Nephron progenitor cell (in vitro differentiated cells): ENCODE data around the gene KRTAP4-1.
"Not testable (repeated sequence)": the region's sequence is repeated elsewhere in the genome, so short reads cannot be mapped to it uniquely, and the experiment has no call there.

Experiments
- DNase-seq: peaks from one replicate; pipeline ENCODE4 v3.0.0; 2021
- H3K27ac Mint-ChIP-seq: 2 replicates; pipeline ENCODE4 v1.8.0; 2021; ENCODE audit warnings: mild to moderate bottlenecking, moderate library complexity, mixed read lengths
- H3K27me3 Mint-ChIP-seq: 2 replicates; pipeline ENCODE4 v1.8.0; 2021; ENCODE audit warnings: mild to moderate bottlenecking, low read depth, mixed read lengths; ENCODE audit not compliant: poor library complexity
- H3K36me3 Mint-ChIP-seq: 2 replicates; pipeline ENCODE4 v1.8.0; 2021; ENCODE audit warnings: low read depth, mixed read lengths
- H3K4me1 Mint-ChIP-seq: 2 replicates; pipeline ENCODE4 v1.8.0; 2021; ENCODE audit warnings: mixed read lengths
- H3K4me3 Mint-ChIP-seq: 2 replicates; pipeline ENCODE4 v1.8.0; 2021; ENCODE audit warnings: mild to moderate bottlenecking, moderate library complexity, mixed read lengths
- H3K9me3 Mint-ChIP-seq: 2 replicates; pipeline ENCODE4 v1.8.0; 2021; ENCODE audit warnings: mild to moderate bottlenecking, moderate library complexity, mixed read lengths
- CTCF ChIP-seq: fragments of 200-600 bp; sonication (generic); IDR thresholded peaks from 2 replicates; pipeline ENCODE4 v1.5.0; 2021; ENCODE audit warnings: antibody characterized with exemption

KRTAP4-1 gene

DNA sequence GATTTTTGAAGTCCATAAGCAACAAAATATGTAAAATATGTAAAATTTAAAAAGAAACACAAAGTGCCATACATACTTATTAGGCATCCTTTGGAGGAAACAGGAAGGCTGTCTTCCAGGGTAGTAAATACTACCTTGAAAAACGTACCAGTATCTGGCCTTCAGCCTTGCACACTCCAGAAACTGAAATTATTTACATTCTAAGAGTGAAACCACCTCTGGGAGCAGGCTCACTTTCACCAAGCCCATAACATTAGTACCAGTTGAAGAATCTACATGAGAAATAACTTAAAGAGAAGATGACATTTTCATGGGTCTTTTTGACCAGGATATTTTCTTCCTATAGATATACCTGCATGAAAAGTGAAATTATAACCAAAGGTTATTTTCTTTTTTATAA, 11.4 kb upstream of the KRTAP4-1 start:
- H3K4me1 Mint-ChIP-seq: no peaks in the 10 kb centered on the region
- H3K9me3 Mint-ChIP-seq: peaks cover 8% of the 10 kb centered on the region
- no peak for DNase-seq
- H3K4me3 Mint-ChIP-seq: no peak overlapping the region
- H3K27me3 Mint-ChIP-seq: peaks cover 4% of the 10 kb centered on the region
- no peak for TF ChIP-seq CTCF
- H3K27ac Mint-ChIP-seq: no peak overlapping the region
- H3K36me3 Mint-ChIP-seq: no peaks in the 10 kb centered on the region

GRCh38 chr17:41190328-41190727, 5.6 kb upstream of the KRTAP4-1 start:
- no peak for DNase-seq
- no peak for TF ChIP-seq CTCF
- H3K27ac Mint-ChIP-seq: no peak overlapping the region
- H3K4me1 Mint-ChIP-seq: no peaks in the 10 kb centered on the region
- no peak overlapping the region for H3K4me3 Mint-ChIP-seq
- H3K9me3 Mint-ChIP-seq: peaks cover 4% of the 10 kb centered on the region
- H3K27me3 Mint-ChIP-seq: peaks cover 16% of the 10 kb centered on the region
- no peaks in the 10 kb centered on the region for H3K36me3 Mint-ChIP-seq

GRCh38 chr17:41189837-41190318, 5.2 kb upstream of the KRTAP4-1 start, which contains the start of gene KRTAP9-1:
Gene KRTAP9-1 (plus strand): TSS chr17:41189887. CDS start chr17:41189887, 0 bp downstream.
- H3K9me3 Mint-ChIP-seq: not testable (repeated sequence)

DNA sequence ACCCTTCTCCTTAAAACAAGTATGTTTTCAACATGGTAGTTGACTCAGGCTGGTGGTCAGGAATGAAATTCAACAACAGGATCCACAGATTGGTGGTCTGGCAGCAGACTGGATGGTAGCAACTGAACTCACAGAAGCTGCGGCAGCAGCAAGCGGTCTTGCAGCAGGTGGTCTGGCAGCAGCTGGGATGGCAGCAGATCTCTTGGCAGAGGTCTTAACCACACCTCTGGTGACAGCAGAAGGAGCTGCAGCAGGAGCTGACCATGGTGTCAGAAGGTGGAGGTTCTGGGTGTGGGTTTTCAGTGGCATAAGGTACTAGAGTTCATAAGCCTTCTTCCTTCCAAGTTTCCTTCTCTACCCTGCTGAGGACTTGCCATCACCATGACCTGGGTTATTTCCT, 2.2 kb upstream of the KRTAP4-1 start:
- Mint-ChIP-seq H3K27ac (no peak overlapping the region), H3K4me3 (no peak overlapping the region), H3K9me3 (no peaks in the 10 kb centered on the region), H3K4me1 (no peaks in the 10 kb centered on the region), H3K36me3 (no peaks in the 10 kb centered on the region), H3K27me3 (peaks cover 16% of the 10 kb centered on the region)
- TF ChIP-seq CTCF: no peak
- DNase-seq: no peak

More at GRCh38 chr17:41189837-41190318, 5.2 kb upstream of the KRTAP4-1 start, which contains the start of gene KRTAP9-1:
- H3K4me3 Mint-ChIP-seq, H3K27ac Mint-ChIP-seq, DNase-seq, H3K36me3 Mint-ChIP-seq, H3K4me1 Mint-ChIP-seq: not testable (repeated sequence)
- peaks cover 16% of the 10 kb centered on the region for H3K27me3 Mint-ChIP-seq

- TF ChIP-seq CTCF: no peak
- no peak for DNase-seq
- Mint-ChIP-seq H3K9me3 (no peaks in the 10 kb centered on the region), H3K27me3 (peaks cover 16% of the 10 kb centered on the region), H3K4me3 (no peak overlapping the region), H3K4me1 (no peaks in the 10 kb centered on the region), H3K27ac (no peak overlapping the region), H3K36me3 (no peaks in the 10 kb centered on the region)
These were observed 290 bp upstream of the KRTAP4-1 start for GRCh38 chr17:41185001-41185400.

DNA sequence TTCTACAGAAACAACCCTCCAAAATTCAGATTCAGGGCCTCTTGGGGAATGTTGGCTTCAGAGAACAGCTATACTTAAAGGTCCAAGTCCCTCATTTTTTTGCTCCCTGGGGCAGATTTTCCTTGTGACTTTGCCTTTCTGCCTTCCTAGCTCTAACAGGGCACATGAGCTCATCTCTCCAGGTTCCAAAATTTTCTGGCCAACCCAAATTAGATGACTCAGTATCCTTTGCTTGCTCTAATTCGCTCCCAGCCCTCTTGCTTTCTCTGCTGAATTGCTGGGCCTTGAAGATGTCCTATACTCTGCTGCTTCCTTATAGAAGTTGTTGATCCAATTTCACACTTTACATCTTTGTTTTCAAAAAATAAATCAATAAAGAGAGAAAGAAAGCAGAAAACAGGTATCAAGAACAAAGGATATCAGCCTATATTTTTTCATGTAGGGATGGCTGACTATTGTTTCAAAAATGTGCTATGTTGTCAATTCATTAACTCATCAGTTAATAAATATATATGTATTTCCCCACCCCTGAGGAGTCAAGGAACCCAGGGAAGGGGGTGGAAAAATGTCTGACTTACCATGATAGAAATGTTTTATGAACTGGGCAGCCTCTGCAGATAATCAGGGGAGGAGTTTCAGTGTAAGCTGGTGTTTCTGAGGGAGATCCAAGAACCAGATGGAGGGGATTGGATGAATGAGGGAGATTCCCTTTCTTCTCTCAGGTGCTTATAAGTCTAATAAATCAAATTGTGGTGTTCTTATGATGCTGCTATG, 5.7 kb downstream of the KRTAP4-1 start:
- H3K4me1 Mint-ChIP-seq: no peaks in the 10 kb centered on the region
- no peaks in the 10 kb centered on the region for H3K36me3 Mint-ChIP-seq
- no peaks in the 10 kb centered on the region for H3K9me3 Mint-ChIP-seq
- H3K27me3 Mint-ChIP-seq: peaks cover 4% of the 10 kb centered on the region
- no peak overlapping the region for H3K4me3 Mint-ChIP-seq
- TF ChIP-seq CTCF: no peak
- no peak for DNase-seq
- H3K27ac Mint-ChIP-seq: no peak overlapping the region
